HepG2 (cell line): ENCODE measurements around the gene ZNF24. TPM values are rescaled to one million over a fixed set of nuclear protein-coding genes. Genes with fewer than 3 reads are reported as not detected.

Experiments
- ELF1 ChIP-seq: sonication (generic); formaldehyde crosslinking; IDR thresholded peaks from 2 replicates; pipeline ENCODE4 v1.4.0; 2020; ENCODE audit warnings: missing genetic modification reagents
- GATA4 ChIP-seq: sonication (generic); IDR thresholded peaks from 2 replicates; pipeline ENCODE4 v1.6.1; 2016; ENCODE audit warnings: antibody characterized with exemption, low read depth, borderline replicate concordance
- JDP2 ChIP-seq: sonication (generic); formaldehyde crosslinking; IDR thresholded peaks from 2 replicates; pipeline ENCODE4 v1.8.1; 2022; ENCODE audit warnings: missing genetic modification reagents, borderline replicate concordance
- NCOA5 ChIP-seq: sonication (generic); formaldehyde crosslinking; IDR thresholded peaks from 2 replicates; pipeline ENCODE4 v1.4.0; 2020; ENCODE audit warnings: missing genetic modification reagents
- PCBP2 ChIP-seq: fragments of 200-400 bp; formaldehyde crosslinking; optimal IDR thresholded peaks from 2 replicates; pipeline ENCODE3; 2018; ENCODE audit warnings: low read length, low read depth; ENCODE audit not compliant: poor library complexity, severe bottlenecking
- SMAD3 ChIP-seq: sonication (generic); formaldehyde crosslinking; IDR thresholded peaks from 2 replicates; pipeline ENCODE4 v1.4.0; 2020; ENCODE audit warnings: missing genetic modification reagents
- TCF12 ChIP-seq, 2 experiments: fragments of 450-650 bp in 1 of 2; sonication (generic) in 1 of 2; formaldehyde crosslinking in 1 of 2; IDR thresholded peaks; 2 replicates each; pipeline versions ENCODE4 v1.6.1 to v1.8.0; 2017 to 2022; ENCODE audit warnings: antibody characterized with exemption in 1 of 2, mild to moderate bottlenecking in 1 of 2, missing genetic modification reagents in 1 of 2, moderate library complexity in 1 of 2
- TRAFD1 ChIP-seq: sonication (generic); formaldehyde crosslinking; IDR thresholded peaks from 2 replicates; pipeline ENCODE4 v1.5.1; 2020; ENCODE audit warnings: missing genetic modification reagents, mild to moderate bottlenecking, borderline replicate concordance
- ZHX2 ChIP-seq, 2 experiments: sonication (generic) in 1 of 2; formaldehyde crosslinking in 1 of 2; IDR thresholded peaks; 2 replicates each; pipeline versions ENCODE4 v1.6.1 to v1.9.0; 2014 to 2022; ENCODE audit warnings: antibody characterized with exemption in 1 of 2, borderline replicate concordance in 1 of 2, inconsistent platforms in 1 of 2, low read depth in 1 of 2, missing genetic modification reagents in 1 of 2
- ZNF224 ChIP-seq: sonication (generic); formaldehyde crosslinking; IDR thresholded peaks from 2 replicates; pipeline ENCODE4 v1.5.0; 2020; ENCODE audit warnings: mild to moderate bottlenecking, missing genetic modification reagents
- ZNF563 ChIP-seq: sonication (generic); formaldehyde crosslinking; IDR thresholded peaks from 2 replicates; pipeline ENCODE4 v1.8.0; 2022; ENCODE audit warnings: mild to moderate bottlenecking, moderate library complexity, missing genetic modification reagents
- ZNF574 ChIP-seq: sonication (generic); formaldehyde crosslinking; IDR thresholded peaks from 2 replicates; pipeline ENCODE4 v1.4.0; 2020; ENCODE audit warnings: missing genetic modification reagents
- ZNF710 ChIP-seq: sonication (generic); formaldehyde crosslinking; IDR thresholded peaks from 2 replicates; pipeline ENCODE4 v1.5.0; 2020; ENCODE audit warnings: mild to moderate bottlenecking, missing genetic modification reagents, borderline replicate concordance
- polyA plus RNA-seq, 8 experiments: library from polyadenylated mRNA; depleted of rRNA in 3 of 8; stranded (reverse) in 7 of 8; unstranded in 1 of 8; fragments of >200 nt; fragmentation: Illumina TruSeq in 4 of 8; extraction: Trizol in 4 of 8; gene quantifications; 2 replicates each; pipeline versions ENCODE4 v1.2.1 to v1.2.3, GENCODE V29; 2011 to 2016; ENCODE audit warnings: low read depth in 4 of 8, missing spikeins in 1 of 8, mixed read lengths in 1 of 8; ENCODE audit not compliant: insufficient read depth in 1 of 8
- total RNA-seq, 5 experiments: library from RNA; depleted of rRNA; stranded (reverse); fragments of >200 nt; fragmentation: Illumina TruSeq; extraction: Trizol; gene quantifications; 2 replicates each; pipeline ENCODE4 v1.2.3, GENCODE V29; 2016; ENCODE audit warnings: low read depth in 1 of 5

ZNF24 gene
- total and polyA plus RNA-seq, 2 of the 13 experiments (the other 11 are each of a cell fraction or from before 2014, with no cell fraction given) = 19.5 to 41.1 TPM

- TF ChIP-seq ZNF574 (CRISPR knock-in tag) (peak; percentile 94), ZNF710 (CRISPR knock-in tag) (peak; percentile 38), NCOA5 (CRISPR knock-in tag) (no peak), TCF12 (IDR thresholded peaks at IDR 0.05) (no peak), TCF12 (CRISPR knock-in tag; IDR thresholded peaks at IDR 0.05) (no peak), JDP2 (CRISPR knock-in tag) (no peak), ELF1 (CRISPR knock-in tag) (peak; percentile 91), GATA4 (no peak; the same call in 1 of the 2 replicates), TRAFD1 (no peak), PCBP2 (no peak), ZNF224 (CRISPR knock-in tag) (no peak), ZHX2 (IDR thresholded peaks at IDR 0.05; ENCODE audit: low read depth) (peak; percentile 42), ZHX2 (CRISPR knock-in tag; IDR thresholded peaks at IDR 0.05; ENCODE audit: borderline replicate concordance) (no peak), SMAD3 (CRISPR knock-in tag) (peak; percentile 51), ZNF563 (CRISPR knock-in tag) (no peak)
Measured at GRCh38 chr18:35343936-35344735, at the start of gene ZNF24 (continued).
